ENCODE results near the gene EDARADD. TPM values are rescaled to one million over a fixed set of nuclear protein-coding genes. Genes with fewer than 3 reads are reported as not detected.

Gene EDARADD
- total RNA-seq, 1 donor from 2014 or later: 9.4 TPM

DNA sequence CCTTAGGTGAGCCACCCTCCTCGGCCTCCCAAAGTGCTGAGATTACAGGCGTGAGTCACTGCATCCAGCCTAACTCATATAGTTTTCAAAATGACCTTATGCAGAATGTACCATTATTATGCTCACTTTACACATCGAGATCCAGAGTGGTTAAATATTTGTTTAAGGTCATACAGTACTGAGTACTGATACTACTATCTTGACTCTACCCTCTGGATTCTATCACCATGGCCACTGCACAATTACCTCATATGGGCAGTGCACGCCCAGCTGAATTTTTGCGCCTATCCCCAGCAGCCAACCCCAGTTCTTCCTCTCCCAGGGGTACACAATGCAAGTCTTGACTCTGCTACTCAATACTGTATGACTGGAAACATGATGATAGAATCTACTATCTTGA, 56.7 kb downstream of the EDARADD start:
- Mint-ChIP-seq H3K9me3 (ENCODE audit: unreplicated experiment) (no peaks in the 10 kb centered on the region), H3K27me3 (ENCODE audit: unreplicated experiment) (no peaks in the 10 kb centered on the region)

DNA sequence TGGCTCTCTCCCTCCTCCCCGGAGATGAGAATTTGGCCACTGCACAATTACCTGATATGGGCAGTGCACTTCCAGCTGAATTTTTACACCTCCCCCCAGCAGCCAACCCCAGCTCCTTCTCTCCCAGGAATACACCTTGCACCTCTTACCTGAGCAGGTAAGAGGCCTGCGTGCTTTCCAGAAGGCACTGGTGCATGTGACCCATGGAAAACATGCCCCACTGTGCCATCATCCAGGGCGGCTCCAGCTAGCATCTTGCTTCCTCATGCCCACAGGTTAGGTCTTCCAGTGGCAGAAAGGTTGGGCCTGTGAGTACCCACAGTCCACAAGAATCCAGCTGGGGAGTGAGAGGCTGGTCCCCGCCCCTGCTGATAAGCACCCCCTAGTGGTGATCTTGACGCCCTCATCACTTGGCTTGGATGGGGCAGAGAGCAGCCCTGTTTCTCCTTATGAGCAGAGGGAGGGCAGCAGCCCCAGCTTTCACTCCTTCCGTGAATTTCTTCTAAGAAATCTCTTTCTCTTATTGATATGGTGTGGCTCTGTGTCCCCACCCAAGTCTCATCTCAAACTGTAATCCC, 57.8 kb downstream of the EDARADD start:
- Mint-ChIP-seq H3K4me1 (ENCODE audit: unreplicated experiment) (no peaks in the 10 kb centered on the region), H3K27ac (ENCODE audit: unreplicated experiment) (no peak overlapping the region), H3K4me3 (ENCODE audit: unreplicated experiment) (no peak overlapping the region), H3K9me3 (ENCODE audit: unreplicated experiment) (no peaks in the 10 kb centered on the region), H3K27me3 (ENCODE audit: unreplicated experiment) (no peaks in the 10 kb centered on the region), H3K36me3 (ENCODE audit: low read depth, unreplicated experiment) (peaks cover 16% of the 10 kb centered on the region)
- TF ChIP-seq, protein P1, sequence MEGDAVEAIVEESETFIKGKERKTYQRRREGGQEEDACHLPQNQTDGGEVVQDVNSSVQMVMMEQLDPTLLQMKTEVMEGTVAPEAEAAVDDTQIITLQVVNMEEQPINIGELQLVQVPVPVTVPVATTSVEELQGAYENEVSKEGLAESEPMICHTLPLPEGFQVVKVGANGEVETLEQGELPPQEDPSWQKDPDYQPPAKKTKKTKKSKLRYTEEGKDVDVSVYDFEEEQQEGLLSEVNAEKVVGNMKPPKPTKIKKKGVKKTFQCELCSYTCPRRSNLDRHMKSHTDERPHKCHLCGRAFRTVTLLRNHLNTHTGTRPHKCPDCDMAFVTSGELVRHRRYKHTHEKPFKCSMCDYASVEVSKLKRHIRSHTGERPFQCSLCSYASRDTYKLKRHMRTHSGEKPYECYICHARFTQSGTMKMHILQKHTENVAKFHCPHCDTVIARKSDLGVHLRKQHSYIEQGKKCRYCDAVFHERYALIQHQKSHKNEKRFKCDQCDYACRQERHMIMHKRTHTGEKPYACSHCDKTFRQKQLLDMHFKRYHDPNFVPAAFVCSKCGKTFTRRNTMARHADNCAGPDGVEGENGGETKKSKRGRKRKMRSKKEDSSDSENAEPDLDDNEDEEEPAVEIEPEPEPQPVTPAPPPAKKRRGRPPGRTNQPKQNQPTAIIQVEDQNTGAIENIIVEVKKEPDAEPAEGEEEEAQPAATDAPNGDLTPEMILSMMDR (IDR thresholded peaks at IDR 0.05; ENCODE audit: unreplicated experiment): peak; percentile 52
- DNase-seq (ENCODE audit: low spot score): peak; percentile 39

More for the DNA sequence above, 56.7 kb downstream of the EDARADD start:
- Mint-ChIP-seq H3K36me3 (ENCODE audit: low read depth, unreplicated experiment) (peaks cover 13% of the 10 kb centered on the region), H3K4me1 (ENCODE audit: unreplicated experiment) (no peaks in the 10 kb centered on the region), H3K27ac (ENCODE audit: unreplicated experiment) (no peak overlapping the region), H3K4me3 (ENCODE audit: unreplicated experiment) (no peak overlapping the region)
- TF ChIP-seq, protein P1 (IDR thresholded peaks at IDR 0.05; ENCODE audit: unreplicated experiment): no peak
- DNase-seq (ENCODE audit: low spot score): no peak

DNA sequence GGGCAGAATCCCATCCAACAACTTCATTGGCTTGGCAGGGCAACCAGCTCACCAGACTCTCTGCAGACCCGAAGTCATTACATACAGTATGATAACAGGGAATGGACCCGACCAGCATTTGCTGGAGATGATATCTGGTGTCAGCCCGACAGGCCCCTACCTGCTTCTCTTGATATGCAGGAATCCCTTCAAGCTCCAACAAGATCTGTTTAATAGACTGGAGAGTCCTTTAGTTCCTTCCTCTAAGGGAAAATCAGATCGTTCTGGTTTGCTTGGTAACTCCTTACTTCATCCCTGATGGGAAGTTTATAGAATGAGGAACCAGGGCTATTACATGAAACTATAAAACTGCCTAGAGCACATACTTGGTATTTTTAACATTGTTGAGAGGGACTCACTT, 61.2 kb downstream of the EDARADD start:
- TF ChIP-seq, protein P1 (IDR thresholded peaks at IDR 0.05; ENCODE audit: unreplicated experiment): no peak
- Mint-ChIP-seq H3K36me3 (ENCODE audit: low read depth, unreplicated experiment) (peaks cover 15% of the 10 kb centered on the region), H3K27me3 (ENCODE audit: unreplicated experiment) (peaks cover 3% of the 10 kb centered on the region), H3K27ac (ENCODE audit: unreplicated experiment) (no peak overlapping the region), H3K4me1 (ENCODE audit: unreplicated experiment) (no peaks in the 10 kb centered on the region), H3K4me3 (ENCODE audit: unreplicated experiment) (no peak overlapping the region), H3K9me3 (ENCODE audit: unreplicated experiment) (no peaks in the 10 kb centered on the region)
- no peak for DNase-seq (ENCODE audit: low spot score)

DNA sequence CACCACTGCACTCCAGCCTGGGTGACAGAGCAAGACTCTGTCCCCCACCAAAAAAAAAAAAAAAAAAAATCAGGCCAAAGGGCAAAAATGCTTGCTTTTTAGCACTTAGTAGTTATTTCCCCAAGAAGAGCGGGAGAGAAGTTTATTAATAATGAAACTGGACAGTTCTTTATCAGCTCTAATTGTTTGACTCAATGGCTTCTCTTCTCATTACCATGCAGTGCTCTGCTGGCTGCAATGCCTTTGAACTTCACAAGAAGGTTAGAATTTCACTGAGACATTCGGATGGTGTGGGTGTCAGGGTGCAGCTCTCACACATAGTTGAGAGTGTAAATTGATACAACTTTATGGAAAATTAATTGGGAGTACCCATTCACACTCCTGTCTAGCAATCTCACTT, 63.7 kb downstream of the EDARADD start:
- TF ChIP-seq, protein P1 (IDR thresholded peaks at IDR 0.05; ENCODE audit: unreplicated experiment): no peak
- H3K36me3 Mint-ChIP-seq (ENCODE audit: low read depth, unreplicated experiment): peaks cover 9% of the 10 kb centered on the region
- no peaks in the 10 kb centered on the region for H3K4me1 Mint-ChIP-seq (ENCODE audit: unreplicated experiment)
- H3K27ac Mint-ChIP-seq (ENCODE audit: unreplicated experiment): no peak overlapping the region
- no peak overlapping the region for H3K4me3 Mint-ChIP-seq (ENCODE audit: unreplicated experiment)
- peaks cover 3% of the 10 kb centered on the region for H3K27me3 Mint-ChIP-seq (ENCODE audit: unreplicated experiment)
- H3K9me3 Mint-ChIP-seq (ENCODE audit: unreplicated experiment): no peaks in the 10 kb centered on the region
- DNase-seq (ENCODE audit: low spot score): no peak

DNA sequence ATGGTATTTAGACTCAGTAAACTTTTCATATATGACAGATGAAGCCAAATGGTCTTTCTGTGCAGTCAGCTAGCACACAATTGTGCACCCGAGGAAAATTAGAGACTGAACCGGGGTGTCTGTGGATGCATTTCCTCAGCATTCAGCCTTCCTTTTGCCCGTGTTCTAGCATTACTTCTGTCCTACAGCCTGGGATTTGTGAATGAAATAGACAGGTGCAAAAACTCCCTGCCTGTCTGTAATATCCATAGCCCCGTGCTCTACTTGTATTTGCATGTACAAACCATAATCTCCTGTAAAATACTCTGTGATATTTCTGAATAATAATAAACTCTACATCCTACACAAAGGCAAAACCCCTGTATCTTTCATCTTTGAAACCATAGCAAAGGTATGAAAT, 64.9 kb downstream of the EDARADD start:
- Mint-ChIP-seq H3K27me3 (ENCODE audit: unreplicated experiment) (peaks cover 3% of the 10 kb centered on the region), H3K4me3 (ENCODE audit: unreplicated experiment) (no peak overlapping the region), H3K27ac (ENCODE audit: unreplicated experiment) (no peak overlapping the region), H3K36me3 (ENCODE audit: low read depth, unreplicated experiment) (peaks cover 9% of the 10 kb centered on the region), H3K9me3 (ENCODE audit: unreplicated experiment) (no peaks in the 10 kb centered on the region), H3K4me1 (ENCODE audit: unreplicated experiment) (no peaks in the 10 kb centered on the region)
- DNase-seq (ENCODE audit: low spot score): no peak
- TF ChIP-seq, protein P1 (IDR thresholded peaks at IDR 0.05; ENCODE audit: unreplicated experiment): no peak
